Neuron (in vitro differentiated cells): ENCODE measurements around the gene GFRA1.

Experiments
- H2AFZ ChIP-seq: one replicate; pipeline ENCODE4 v1.6.1; 2013; ENCODE audit warnings: low read depth, mild to moderate bottlenecking, inconsistent platforms, low read length, moderate library complexity
- H3K27me3 ChIP-seq: one replicate; pipeline ENCODE4 v1.6.1; 2013; ENCODE audit warnings: low read length; ENCODE audit not compliant: insufficient read depth
- H3K36me3 ChIP-seq: one replicate; pipeline ENCODE4 v1.6.1; 2013; ENCODE audit warnings: low read length; ENCODE audit not compliant: insufficient read depth
- H3K4me1 ChIP-seq: one replicate; pipeline ENCODE4 v1.6.1; 2013; ENCODE audit warnings: low read length; ENCODE audit not compliant: insufficient read depth
- H3K4me3 ChIP-seq: 2 replicates; pipeline ENCODE4 v1.5.1; 2013; ENCODE audit warnings: mild to moderate bottlenecking, low read length, moderate library complexity
- H3K9me3 ChIP-seq: one replicate; pipeline ENCODE4 v1.6.1; 2013; ENCODE audit warnings: low read length

Gene GFRA1

GRCh38 chr10:116245156-116245555 lies 27.9 kb downstream of the GFRA1 start:
- peaks cover 9% of the 10 kb centered on the region for H3K36me3 ChIP-seq
- no peak overlapping the region for H2AFZ ChIP-seq
- no peaks in the 10 kb centered on the region for H3K27me3 ChIP-seq
- H3K4me1 ChIP-seq, result peaks cover 10% of the 10 kb centered on the region
- no peak overlapping the region for H3K4me3 ChIP-seq
- H3K9me3 ChIP-seq, result peaks cover under 1% of the 10 kb centered on the region

GRCh38 chr10:116241642-116242410 lies 31.2 kb downstream of the GFRA1 start:
- H3K4me1 ChIP-seq, result peaks cover 12% of the 10 kb centered on the region
- H3K36me3 ChIP-seq, result no peaks in the 10 kb centered on the region
- H2AFZ ChIP-seq, result no peak overlapping the region
- H3K4me3 ChIP-seq, result no peak overlapping the region
- peaks cover 2% of the 10 kb centered on the region for H3K9me3 ChIP-seq
- no peaks in the 10 kb centered on the region for H3K27me3 ChIP-seq

- Histone ChIP-seq H3K27me3 (no peaks in the 10 kb centered on the region), H3K36me3 (no peaks in the 10 kb centered on the region), H2AFZ (no peak overlapping the region), H3K4me3 (no peak overlapping the region), H3K4me1 (peaks cover 12% of the 10 kb centered on the region), H3K9me3 (peaks cover 2% of the 10 kb centered on the region)
Measured at GRCh38 chr10:116241085-116241484, 31.9 kb downstream of the GFRA1 start.

GRCh38 chr10:116240157-116240950 lies 32.7 kb downstream of the GFRA1 start:
- Histone ChIP-seq H3K9me3 (peaks cover 2% of the 10 kb centered on the region), H2AFZ (no peak overlapping the region), H3K36me3 (no peaks in the 10 kb centered on the region), H3K4me3 (no peak overlapping the region), H3K4me1 (peaks cover 12% of the 10 kb centered on the region), H3K27me3 (no peaks in the 10 kb centered on the region)

GRCh38 chr10:116239229-116239628 lies 33.8 kb downstream of the GFRA1 start:
- no peaks in the 10 kb centered on the region for H3K36me3 ChIP-seq
- peaks cover 12% of the 10 kb centered on the region for H3K4me1 ChIP-seq
- H3K27me3 ChIP-seq, result no peaks in the 10 kb centered on the region
- no peak overlapping the region for H2AFZ ChIP-seq
- H3K4me3 ChIP-seq, result no peak overlapping the region
- peaks cover 2% of the 10 kb centered on the region for H3K9me3 ChIP-seq

- Histone ChIP-seq H3K27me3 (no peaks in the 10 kb centered on the region), H3K4me1 (peaks cover 12% of the 10 kb centered on the region), H3K9me3 (peaks cover 2% of the 10 kb centered on the region), H3K4me3 (no peak overlapping the region), H2AFZ (no peak overlapping the region), H3K36me3 (no peaks in the 10 kb centered on the region)
Measured at GRCh38 chr10:116237970-116238369, 35.0 kb downstream of the GFRA1 start.

- Histone ChIP-seq H3K4me1 (peaks cover 11% of the 10 kb centered on the region), H3K4me3 (no peak overlapping the region), H3K9me3 (peaks cover 2% of the 10 kb centered on the region), H3K27me3 (no peaks in the 10 kb centered on the region), H3K36me3 (no peaks in the 10 kb centered on the region), H2AFZ (no peak overlapping the region)
Measured at GRCh38 chr10:116237260-116237659, 35.7 kb downstream of the GFRA1 start.

GRCh38 chr10:116233230-116233629 lies 39.8 kb downstream of the GFRA1 start:
- Histone ChIP-seq H3K27me3 (no peaks in the 10 kb centered on the region), H2AFZ (no peak overlapping the region), H3K9me3 (no peaks in the 10 kb centered on the region), H3K4me3 (no peak overlapping the region), H3K4me1 (peaks cover 2% of the 10 kb centered on the region), H3K36me3 (peaks cover 6% of the 10 kb centered on the region)

GRCh38 chr10:116232613-116233012 lies 40.4 kb downstream of the GFRA1 start:
- peaks cover under 1% of the 10 kb centered on the region for H3K9me3 ChIP-seq
- no peak overlapping the region for H3K4me3 ChIP-seq
- H2AFZ ChIP-seq, result no peak overlapping the region
- H3K4me1 ChIP-seq, result no peaks in the 10 kb centered on the region
- peaks cover 6% of the 10 kb centered on the region for H3K36me3 ChIP-seq
- no peaks in the 10 kb centered on the region for H3K27me3 ChIP-seq

- peaks cover 6% of the 10 kb centered on the region for H3K36me3 ChIP-seq
- no peaks in the 10 kb centered on the region for H3K4me1 ChIP-seq
- H2AFZ ChIP-seq, result no peak overlapping the region
- no peaks in the 10 kb centered on the region for H3K27me3 ChIP-seq
- no peak overlapping the region for H3K4me3 ChIP-seq
- peaks cover 7% of the 10 kb centered on the region for H3K9me3 ChIP-seq
Measured at GRCh38 chr10:116226766-116227165, 46.2 kb downstream of the GFRA1 start.

- Histone ChIP-seq H3K4me3 (no peak overlapping the region), H2AFZ (no peak overlapping the region), H3K36me3 (peaks cover 6% of the 10 kb centered on the region), H3K4me1 (no peaks in the 10 kb centered on the region), H3K9me3 (peaks cover 7% of the 10 kb centered on the region), H3K27me3 (no peaks in the 10 kb centered on the region)
Measured at GRCh38 chr10:116226053-116226452, 47.0 kb downstream of the GFRA1 start.

- Histone ChIP-seq H3K4me1 (no peaks in the 10 kb centered on the region), H3K4me3 (no peak overlapping the region), H3K9me3 (peaks cover 7% of the 10 kb centered on the region), H3K27me3 (no peaks in the 10 kb centered on the region), H3K36me3 (no peaks in the 10 kb centered on the region), H2AFZ (no peak overlapping the region)
Measured at GRCh38 chr10:116223289-116223688, 49.7 kb downstream of the GFRA1 start.

- no peak overlapping the region for H2AFZ ChIP-seq
- H3K4me1 ChIP-seq, result no peaks in the 10 kb centered on the region
- no peak overlapping the region for H3K4me3 ChIP-seq
- H3K27me3 ChIP-seq, result no peaks in the 10 kb centered on the region
- no peaks in the 10 kb centered on the region for H3K9me3 ChIP-seq
- no peaks in the 10 kb centered on the region for H3K36me3 ChIP-seq
Measured at GRCh38 chr10:116221053-116221452, 52.0 kb downstream of the GFRA1 start.
